ENCODE data around the gene MATN1.

The MATN1 gene

GRCh38 chr1:30738715-30739559 is 15.6 kb upstream of the MATN1 start:
- Histone ChIP-seq H3K4me3 (ENCODE audit: low read depth in 1 of 5, low read length in 5 of 5) (no peak overlapping the region), H3K9me3 (ENCODE audit: control insufficient read depth in 5 of 5, low read length in 5 of 5) (peaks cover 0 to 3% (median 0%) of the 10 kb centered on the region in 5 donors), H3K9ac (ENCODE audit: low read length in 5 of 5) (no peak overlapping the region), H3K27ac (ENCODE audit: low read depth, low read length) (no peak overlapping the region), H3K4me1 (ENCODE audit: control insufficient read depth in 5 of 5, insufficient read depth in 5 of 5, low read length in 5 of 5) (peaks cover 0 to 26% (median 3%) of the 10 kb centered on the region in 5 donors), H3K27me3 (ENCODE audit: control insufficient read depth in 5 of 5, insufficient read depth in 4 of 5, low read length in 5 of 5) (peaks cover 0 to 3% (median 0%) of the 10 kb centered on the region in 5 donors), H3K36me3 (ENCODE audit: control insufficient read depth in 5 of 5, insufficient read depth in 5 of 5, low read length in 5 of 5) (peaks cover 0 to 83% (median 56%) of the 10 kb centered on the region in 5 donors)

- Histone ChIP-seq H3K27me3 (ENCODE audit: control insufficient read depth in 5 of 5, insufficient read depth in 4 of 5, low read length in 5 of 5) (peaks cover 0 to 3% (median 0%) of the 10 kb centered on the region in 5 donors), H3K4me1 (ENCODE audit: control insufficient read depth in 5 of 5, insufficient read depth in 5 of 5, low read length in 5 of 5) (peaks cover 0 to 18% (median 0%) of the 10 kb centered on the region in 5 donors), H3K4me3 (ENCODE audit: low read depth in 1 of 5, low read length in 5 of 5) (no peak overlapping the region), H3K36me3 (ENCODE audit: control insufficient read depth in 5 of 5, insufficient read depth in 5 of 5, low read length in 5 of 5) (peaks cover 0 to 89% (median 61%) of the 10 kb centered on the region in 5 donors), H3K9ac (ENCODE audit: low read length in 5 of 5) (no peak overlapping the region), H3K27ac (ENCODE audit: low read depth, low read length) (no peak overlapping the region), H3K9me3 (ENCODE audit: control insufficient read depth in 5 of 5, low read length in 5 of 5) (peaks cover 0 to 3% (median 0%) of the 10 kb centered on the region in 5 donors)
These were observed 14.8 kb upstream of the MATN1 start for GRCh38 chr1:30738040-30738714.

GRCh38 chr1:30737357-30738039 is 14.1 kb upstream of the MATN1 start:
- H3K36me3 ChIP-seq (ENCODE audit: control insufficient read depth in 5 of 5, insufficient read depth in 5 of 5, low read length in 5 of 5), result peaks cover 0 to 93% (median 61%) of the 10 kb centered on the region in 5 donors
- H3K4me3 ChIP-seq (ENCODE audit: low read depth in 1 of 5, low read length in 5 of 5), result no peak overlapping the region
- no peak overlapping the region for H3K9ac ChIP-seq (ENCODE audit: low read length in 5 of 5)
- H3K9me3 ChIP-seq (ENCODE audit: control insufficient read depth in 5 of 5, low read length in 5 of 5), result peaks cover 0 to 3% (median 0%) of the 10 kb centered on the region in 5 donors
- H3K27ac ChIP-seq (ENCODE audit: low read depth, low read length), result no peak overlapping the region
- peaks cover 0 to 14% (median 0%) of the 10 kb centered on the region in 5 donors for H3K4me1 ChIP-seq (ENCODE audit: control insufficient read depth in 5 of 5, insufficient read depth in 5 of 5, low read length in 5 of 5)
- H3K27me3 ChIP-seq (ENCODE audit: control insufficient read depth in 5 of 5, insufficient read depth in 4 of 5, low read length in 5 of 5), result peaks cover 0 to 3% (median 1%) of the 10 kb centered on the region in 5 donors

GRCh38 chr1:30735668-30736498 is 12.5 kb upstream of the MATN1 start:
- Histone ChIP-seq H3K9me3 (ENCODE audit: control insufficient read depth in 5 of 5, low read length in 5 of 5) (peaks cover 0 to 3% (median 0%) of the 10 kb centered on the region in 5 donors), H3K4me1 (ENCODE audit: control insufficient read depth in 5 of 5, insufficient read depth in 5 of 5, low read length in 5 of 5) (peaks cover 0 to 9% (median 1%) of the 10 kb centered on the region in 5 donors), H3K36me3 (ENCODE audit: control insufficient read depth in 5 of 5, insufficient read depth in 5 of 5, low read length in 5 of 5) (peaks cover 0 to 80% (median 50%) of the 10 kb centered on the region in 5 donors), H3K9ac (ENCODE audit: low read length in 5 of 5) (no peak overlapping the region), H3K27me3 (ENCODE audit: control insufficient read depth in 5 of 5, insufficient read depth in 4 of 5, low read length in 5 of 5) (peaks cover 0 to 3% (median 3%) of the 10 kb centered on the region in 5 donors), H3K4me3 (ENCODE audit: low read depth in 1 of 5, low read length in 5 of 5) (no peak overlapping the region), H3K27ac (ENCODE audit: low read depth, low read length) (no peak overlapping the region)

GRCh38 chr1:30735124-30735523 is 11.7 kb upstream of the MATN1 start:
- peaks cover 0 to 3% (median 0%) of the 10 kb centered on the region in 5 donors for H3K9me3 ChIP-seq (ENCODE audit: control insufficient read depth in 5 of 5, low read length in 5 of 5)
- H3K27me3 ChIP-seq (ENCODE audit: control insufficient read depth in 5 of 5, insufficient read depth in 4 of 5, low read length in 5 of 5), result peaks cover 0 to 3% (median 3%) of the 10 kb centered on the region in 5 donors
- no peak overlapping the region for H3K9ac ChIP-seq (ENCODE audit: low read length in 5 of 5)

GRCh38 chr1:30734580-30734979 is 11.2 kb upstream of the MATN1 start:
- no peak overlapping the region for H3K27ac ChIP-seq (ENCODE audit: low read depth, low read length)
- peaks cover 0 to 3% (median 0%) of the 10 kb centered on the region in 5 donors for H3K9me3 ChIP-seq (ENCODE audit: control insufficient read depth in 5 of 5, low read length in 5 of 5)
- H3K4me3 ChIP-seq (ENCODE audit: low read depth in 1 of 5, low read length in 5 of 5), result no peak overlapping the region
- no peak overlapping the region for H3K9ac ChIP-seq (ENCODE audit: low read length in 5 of 5)
- peaks cover 0 to 18% (median 8%) of the 10 kb centered on the region in 5 donors for H3K4me1 ChIP-seq (ENCODE audit: control insufficient read depth in 5 of 5, insufficient read depth in 5 of 5, low read length in 5 of 5)
- peaks cover 0 to 70% (median 50%) of the 10 kb centered on the region in 5 donors for H3K36me3 ChIP-seq (ENCODE audit: control insufficient read depth in 5 of 5, insufficient read depth in 5 of 5, low read length in 5 of 5)
- H3K27me3 ChIP-seq (ENCODE audit: control insufficient read depth in 5 of 5, insufficient read depth in 4 of 5, low read length in 5 of 5), result peaks cover 0 to 3% (median 0%) of the 10 kb centered on the region in 5 donors

More at GRCh38 chr1:30735124-30735523, 11.7 kb upstream of the MATN1 start:
- Histone ChIP-seq H3K27ac (ENCODE audit: low read depth, low read length) (no peak overlapping the region), H3K4me1 (ENCODE audit: control insufficient read depth in 5 of 5, insufficient read depth in 5 of 5, low read length in 5 of 5) (peaks cover 0 to 16% (median 8%) of the 10 kb centered on the region in 5 donors), H3K4me3 (ENCODE audit: low read depth in 1 of 5, low read length in 5 of 5) (no peak overlapping the region), H3K36me3 (ENCODE audit: control insufficient read depth in 5 of 5, insufficient read depth in 5 of 5, low read length in 5 of 5) (peaks cover 0 to 74% (median 50%) of the 10 kb centered on the region in 5 donors)

GRCh38 chr1:30734106-30734505 is 10.7 kb upstream of the MATN1 start:
- H3K4me1 ChIP-seq (ENCODE audit: control insufficient read depth in 5 of 5, insufficient read depth in 5 of 5, low read length in 5 of 5), result peaks cover 0 to 18% (median 8%) of the 10 kb centered on the region in 5 donors
- no peak overlapping the region for H3K9ac ChIP-seq (ENCODE audit: low read length in 5 of 5)
- H3K9me3 ChIP-seq (ENCODE audit: control insufficient read depth in 5 of 5, low read length in 5 of 5), result peaks cover 0 to 3% (median 0%) of the 10 kb centered on the region in 5 donors
- no peak overlapping the region for H3K27ac ChIP-seq (ENCODE audit: low read depth, low read length)
- peaks cover 0 to 3% (median 0%) of the 10 kb centered on the region in 5 donors for H3K27me3 ChIP-seq (ENCODE audit: control insufficient read depth in 5 of 5, insufficient read depth in 4 of 5, low read length in 5 of 5)
- H3K36me3 ChIP-seq (ENCODE audit: control insufficient read depth in 5 of 5, insufficient read depth in 5 of 5, low read length in 5 of 5), result peaks cover 0 to 65% (median 45%) of the 10 kb centered on the region in 5 donors
- H3K4me3 ChIP-seq (ENCODE audit: low read depth in 1 of 5, low read length in 5 of 5), result no peak overlapping the region

- H3K4me3 ChIP-seq (ENCODE audit: low read depth in 1 of 5, low read length in 5 of 5), result no peak overlapping the region
- peaks cover 0 to 59% (median 39%) of the 10 kb centered on the region in 5 donors for H3K36me3 ChIP-seq (ENCODE audit: control insufficient read depth in 5 of 5, insufficient read depth in 5 of 5, low read length in 5 of 5)
- peaks cover 0 to 3% (median 0%) of the 10 kb centered on the region in 5 donors for H3K27me3 ChIP-seq (ENCODE audit: control insufficient read depth in 5 of 5, insufficient read depth in 4 of 5, low read length in 5 of 5)
- H3K4me1 ChIP-seq (ENCODE audit: control insufficient read depth in 5 of 5, insufficient read depth in 5 of 5, low read length in 5 of 5), result peaks cover 0 to 18% (median 8%) of the 10 kb centered on the region in 5 donors
- H3K27ac ChIP-seq (ENCODE audit: low read depth, low read length), result no peak overlapping the region
- peaks cover 0 to 3% (median 0%) of the 10 kb centered on the region in 5 donors for H3K9me3 ChIP-seq (ENCODE audit: control insufficient read depth in 5 of 5, low read length in 5 of 5)
- no peak overlapping the region for H3K9ac ChIP-seq (ENCODE audit: low read length in 5 of 5)
These were observed 10.1 kb upstream of the MATN1 start for GRCh38 chr1:30733493-30733892.
